K562 (cell line): ENCODE measurements around the gene CHSY1. TPM values are rescaled to one million over a fixed set of nuclear protein-coding genes. Genes with fewer than 3 reads are reported as not detected.

Experiments used
- ATAC-seq: fragments of 200-7000 bp; cut with Tn5 transposase; 3 replicates; pipeline ENCODE4 v1.9.1; 2020; ENCODE audit warnings: moderate library complexity
- BruUV-seq: library from RNA; stranded (reverse); fragments of 400-500 nt; replicated peaks from 2 replicates; lab custom pipeline; 2021; lab: Mats Ljungman, UMichigan
- CTCF ChIA-PET: fragments of 300-600 bp; formaldehyde crosslinking; extraction: SDS; loops from one replicate; lab custom pipeline; 2021; ENCODE audit warnings: low intra/inter-chr PET ratio; lab: Yijun Ruan, JAX
- POLR2A ChIA-PET: fragments of 300-600, 350-650 bp; sonication (Branson Sonifier 250); formaldehyde crosslinking; extraction: SDS; loops from one replicate; lab custom pipeline; 2021; ENCODE audit warnings: antibody characterized with exemption, inconsistent platforms; lab: Yijun Ruan, JAX
- DNase-seq, 4 experiments: peaks; one replicate each; pipeline versions ENCODE4 v3.0.0 to v3.0.0-alpha.2; 2011 to 2018; ENCODE audit warnings: low spot score in 3 of 4, mixed read lengths in 3 of 4; ENCODE audit errors: extremely low read depth in 1 of 4
- FAIRE-seq: peaks from 2 replicates; lab custom pipeline; 2011; peaks lifted over from hg19 to GRCh38; lab: Jason Lieb, UNC
- H2AFZ ChIP-seq: 2 replicates; pipeline ENCODE4 v1.6.0; 2011; ENCODE audit warnings: low read depth, low read length, control low read depth, inconsistent platforms
- H3K27ac ChIP-seq: fragments of 200-600 bp; 3 replicates; pipeline ENCODE4 v1.8.0; 2011; ENCODE audit warnings: low read depth, mild to moderate bottlenecking, control low read depth, inconsistent platforms, low read length, moderate library complexity, mixed read lengths; ENCODE audit errors: extremely low read depth
- H3K27me3 ChIP-seq, 2 experiments: fragments of 300-600 bp in 1 of 2; 2 replicates in 1 of 2; 3 replicates in 1 of 2; pipeline versions ENCODE4 v1.6.0 to v1.8.0; 2011; ENCODE audit warnings: inconsistent platforms in 2 of 2, low read length in 2 of 2, mild to moderate bottlenecking in 1 of 2, mixed read lengths in 1 of 2, moderate library complexity in 1 of 2; ENCODE audit not compliant: control insufficient read depth in 2 of 2, insufficient read depth in 2 of 2
- H3K36me3 ChIP-seq: fragments of 300-600 bp; 3 replicates; pipeline ENCODE4 v1.8.0; 2011; ENCODE audit warnings: mild to moderate bottlenecking, low read length, inconsistent platforms; ENCODE audit not compliant: control insufficient read depth, insufficient read depth
- H3K4me1 ChIP-seq, 2 experiments: fragments of 200-600 bp in 1 of 2; replicated peaks in 1 of 2; 2 replicates in 1 of 2; 3 replicates in 1 of 2; pipeline versions ENCODE4 v1.5.1 to v1.8.0; 2011; ENCODE audit warnings: inconsistent platforms in 2 of 2, low read length in 2 of 2, mild to moderate bottlenecking in 1 of 2, mixed read lengths in 1 of 2, moderate library complexity in 1 of 2; ENCODE audit not compliant: control insufficient read depth in 2 of 2, insufficient read depth in 2 of 2
- H3K4me2 ChIP-seq: 2 replicates; pipeline ENCODE4 v1.6.1; 2011; ENCODE audit warnings: low read length, control low read depth, inconsistent platforms, mixed read lengths; ENCODE audit not compliant: insufficient read depth
- H3K4me3 ChIP-seq: fragments of 200-600 bp; sonication (generic), shearing (Covaris generic); 2 replicates; pipeline ENCODE4 v1.5.1; 2016; ENCODE audit warnings: control low read depth, inconsistent platforms
- H3K79me2 ChIP-seq: fragments of 200-600 bp; 3 replicates; pipeline ENCODE4 v1.8.0; 2011; ENCODE audit warnings: low read length, inconsistent platforms; ENCODE audit not compliant: control insufficient read depth, insufficient read depth
- H3K9ac ChIP-seq, 2 experiments: 2 replicates each; pipeline versions ENCODE4 v1.6.0 to v1.6.1; 2011; ENCODE audit warnings: low read depth in 2 of 2, low read length in 2 of 2, control low read depth in 1 of 2, inconsistent platforms in 1 of 2, mild to moderate bottlenecking in 1 of 2, mixed read lengths in 1 of 2; ENCODE audit not compliant: insufficient read depth in 1 of 2
- H3K9me1 ChIP-seq: one replicate; pipeline ENCODE4 v1.6.0; 2011; ENCODE audit warnings: inconsistent platforms, mild to moderate bottlenecking, low read length, moderate library complexity; ENCODE audit not compliant: control insufficient read depth, insufficient read depth
- H3K9me3 ChIP-seq: replicated peaks from 2 replicates; pipeline ENCODE4 v1.5.1; 2011; ENCODE audit warnings: low read depth, low read length, inconsistent platforms; ENCODE audit not compliant: control insufficient read depth, insufficient read depth
- H4K20me1 ChIP-seq: replicated peaks from 2 replicates; pipeline ENCODE4 v1.6.1; 2011; ENCODE audit warnings: low read length, inconsistent platforms, mixed read lengths; ENCODE audit not compliant: control insufficient read depth, insufficient read depth
- ARNT ChIP-seq, 2 experiments: fragments of 450-650 bp; IDR thresholded peaks; 2 replicates each; pipeline ENCODE4 v1.6.1; 2016; ENCODE audit warnings: mild to moderate bottlenecking in 1 of 2
- ETS2 ChIP-seq: IDR thresholded peaks from 2 replicates; pipeline ENCODE4 v1.6.1; 2016; ENCODE audit warnings: borderline replicate concordance, missing genetic modification characterization, mild to moderate bottlenecking, moderate library complexity, missing compliant biosample characterization; ENCODE audit not compliant: poor library complexity, severe bottlenecking
- HNRNPLL ChIP-seq: fragments of 200-400 bp; formaldehyde crosslinking; IDR thresholded peaks from 2 replicates; pipeline ENCODE4 v1.6.1; 2017; ENCODE audit warnings: low read length, low read depth, mild to moderate bottlenecking; ENCODE audit not compliant: poor library complexity, severe bottlenecking
- POLR3A ChIP-seq: IDR thresholded peaks from 2 replicates; pipeline ENCODE4 v1.6.1; 2011; ENCODE audit warnings: borderline replicate concordance, mild to moderate bottlenecking, moderate library complexity; ENCODE audit not compliant: insufficient read length, insufficient read depth; ENCODE audit errors: extremely low read depth
- THRAP3 ChIP-seq: fragments of 450-650 bp; IDR thresholded peaks from 2 replicates; pipeline ENCODE4 v1.6.1; 2016; ENCODE audit warnings: mild to moderate bottlenecking, inconsistent platforms, borderline replicate concordance
- ZFP30 ChIP-seq: fragments of 250-450 bp; sonication (Bioruptor Pico); IDR thresholded peaks from 2 replicates; pipeline ENCODE4 v1.8.0; 2022; ENCODE audit warnings: moderate library complexity, mild to moderate bottlenecking, inconsistent platforms, borderline replicate concordance
- WGBS: fragments of 100-300 bp; shearing (Covaris generic); methylation state at CpG from one replicate; pipeline ENCODE4 v1.1.6; 2016; ENCODE audit warnings: low coverage, mixed read lengths; ENCODE audit not compliant: insufficient coverage; ENCODE audit errors: missing lambda C conversion rate; 5-methylcytosine and 5-hydroxymethylcytosine counted together
- in situ Hi-C: fragments of 300-500 bp; cut with MboI; formaldehyde crosslinking; loops from 4 replicates; pipeline ENCODE4 v1.15.0; 2018; ENCODE audit warnings: inconsistent platforms, mixed read lengths
- intact Hi-C: fragments of 100-400 bp; cut with micrococcal nuclease; formaldehyde crosslinking; loops from 2 replicates; pipeline ENCODE4 v1.14.2; 2022
- polyA plus RNA-seq, 8 experiments: library from polyadenylated mRNA; depleted of rRNA in 4 of 8; stranded (reverse) in 5 of 8; unstranded in 3 of 8; fragments of >200 nt; fragmentation: Nextera tagmentation in 2 of 8; fragmentation: Illumina TruSeq in 1 of 8; extraction: Ambion mirVana in 2 of 8; extraction: Trizol in 1 of 8; gene quantifications; 2 replicates each; pipeline versions ENCODE4 v1.2.1 to v1.2.3, GENCODE V29; 2011 to 2014; ENCODE audit warnings: inconsistent platforms in 1 of 8, missing spikeins in 1 of 8
- total RNA-seq, 7 experiments: library from RNA; depleted of rRNA in 6 of 7; stranded (reverse); fragments of >200 nt in 6 of 7; fragmentation: Illumina TruSeq in 2 of 7; extraction: Trizol in 2 of 7; gene quantifications; 2 replicates each; pipeline versions ENCODE4 v1.2.1 to v1.2.3, GENCODE V29; 2011 to 2021; ENCODE audit warnings: low replicate concordance in 1 of 7
- TF ChIP-seq, protein P1 (sequence below): sonication (generic); formaldehyde crosslinking; IDR thresholded peaks from 2 replicates; pipeline ENCODE4 v1.8.0; 2023; ENCODE audit warnings: mild to moderate bottlenecking, missing genetic modification reagents

CHSY1 gene
- total and polyA plus RNA-seq, 9 of the 15 experiments (the other 6 are each of a cell fraction or from before 2014, with no cell fraction given) = 7.0 to 16.4 (median 13.4) TPM

DNA sequence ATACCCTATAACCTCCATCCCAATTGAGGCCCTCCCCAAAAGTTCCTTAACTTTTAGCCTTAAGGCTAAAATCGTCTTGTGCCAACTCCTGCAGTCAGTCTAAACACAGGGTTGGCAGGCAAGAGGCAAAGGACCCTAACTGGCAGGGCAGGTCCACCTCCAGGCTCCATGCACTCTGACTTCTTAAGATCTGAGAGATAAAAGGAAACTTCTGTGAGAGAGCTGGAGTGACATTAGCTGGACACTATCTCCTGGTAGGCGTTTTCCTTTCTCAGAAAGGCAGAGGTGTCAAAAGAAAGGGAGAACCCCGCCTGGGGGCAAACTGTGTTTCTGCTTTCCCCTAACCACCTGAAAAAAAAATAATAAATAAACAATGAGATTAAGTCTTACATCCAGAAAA is 3.6 kb downstream of the CHSY1 start:
- TSS peak; percentile 12 for BruUV-seq
- DNase-seq (no peak), FAIRE-seq (no peak), ATAC-seq (no peak)
- Histone ChIP-seq H3K4me2 (no peak overlapping the region), H2AFZ (no peak overlapping the region), H3K9ac (no peak overlapping the region), H3K9me3 (no peaks in the 10 kb centered on the region), H4K20me1 (peaks cover 26% of the 10 kb centered on the region), H3K36me3 (peaks cover 6% of the 10 kb centered on the region; the same call in 2 of the 3 replicates), H3K27ac (no peak overlapping the region), H3K9me1 (no peaks in the 10 kb centered on the region), H3K4me1 (peaks cover 12 to 25% of the 10 kb centered on the region in 2 experiments; a peak in 4 of 5 replicates), H3K4me3 (no peak overlapping the region), H3K79me2 (peaks cover 65% of the 10 kb centered on the region), H3K27me3 (no peaks in the 10 kb centered on the region)
- TF ChIP-seq ETS2 = no peak
- TF ChIP-seq, protein P1, sequence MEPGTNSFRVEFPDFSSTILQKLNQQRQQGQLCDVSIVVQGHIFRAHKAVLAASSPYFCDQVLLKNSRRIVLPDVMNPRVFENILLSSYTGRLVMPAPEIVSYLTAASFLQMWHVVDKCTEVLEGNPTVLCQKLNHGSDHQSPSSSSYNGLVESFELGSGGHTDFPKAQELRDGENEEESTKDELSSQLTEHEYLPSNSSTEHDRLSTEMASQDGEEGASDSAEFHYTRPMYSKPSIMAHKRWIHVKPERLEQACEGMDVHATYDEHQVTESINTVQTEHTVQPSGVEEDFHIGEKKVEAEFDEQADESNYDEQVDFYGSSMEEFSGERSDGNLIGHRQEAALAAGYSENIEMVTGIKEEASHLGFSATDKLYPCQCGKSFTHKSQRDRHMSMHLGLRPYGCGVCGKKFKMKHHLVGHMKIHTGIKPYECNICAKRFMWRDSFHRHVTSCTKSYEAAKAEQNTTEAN (CRISPR knock-in tag) = no peak
- no peak for TF ChIP-seq THRAP3
- no peak for TF ChIP-seq ARNT (IDR thresholded peaks at IDR 0.05)
- no peak for TF ChIP-seq POLR3A
- no peak for TF ChIP-seq HNRNPLL
- no peak for TF ChIP-seq ZFP30 (CRISPR knock-in tag)
- 21% methylated on average over 3 of the region's 3 CpGs for WGBS
- POLR2A ChIA-PET = interaction anchor here (0.6 to 1.6 kb wide), 5 partner anchors 9 to 473 kb away, joined by 3 to 9 read pairs (median 3); no protein-coding TSS in a partner anchor
- in situ Hi-C loops (no loop called here), intact Hi-C loops (no loop called here)
- CTCF ChIA-PET = no interaction called here
